Transverse colon (tissue), 3 donors: Measurements from ENCODE around the gene TPPP.

Experiments used
- CTCF ChIP-seq, 5 experiments: fragments of 200-600 bp in 3 of 5; fragments of 450-650 bp in 2 of 5; sonication (generic) in 3 of 5; IDR thresholded peaks; 1 replicate in 2 of 5; 2 replicates in 3 of 5; pipeline ENCODE4 v1.5.1; 2016 to 2017; ENCODE audit warnings: antibody characterized with exemption in 5 of 5, inconsistent platforms in 3 of 5, mild to moderate bottlenecking in 2 of 5, moderate library complexity in 1 of 5
- POLR2A ChIP-seq: fragments of 450-650 bp; IDR thresholded peaks from one replicate; pipeline ENCODE4 v1.6.1; 2016; ENCODE audit warnings: antibody characterized with exemption, mild to moderate bottlenecking, moderate library complexity

- TF ChIP-seq CTCF (IDR thresholded peaks at IDR 0.05), result no peak
- TF ChIP-seq POLR2A, result no peak
Observed at GRCh38 chr5:626850-627249, 66.3 kb downstream of the TPPP start.
